Body of pancreas (tissue), 4 donors: ENCODE data around the gene MPC1.

ENCODE experiments used
- POLR2A ChIP-seq, 3 donors: fragments of 450-650 bp; IDR thresholded peaks; one replicate each; pipeline ENCODE4 v1.6.1; 2016; ENCODE audit warnings: antibody characterized with exemption in 3 of 3, mild to moderate bottlenecking in 2 of 3
- TF ChIP-seq, protein P1 (sequence below), 7 experiments: fragments of 450-650 bp in 4 of 7; fragments of 200-600 bp in 3 of 7; sonication (generic) in 3 of 7; IDR thresholded peaks; one replicate each; pipeline ENCODE4 v1.5.1; 2016 to 2019; ENCODE audit warnings: antibody characterized with exemption in 7 of 7

DNA sequence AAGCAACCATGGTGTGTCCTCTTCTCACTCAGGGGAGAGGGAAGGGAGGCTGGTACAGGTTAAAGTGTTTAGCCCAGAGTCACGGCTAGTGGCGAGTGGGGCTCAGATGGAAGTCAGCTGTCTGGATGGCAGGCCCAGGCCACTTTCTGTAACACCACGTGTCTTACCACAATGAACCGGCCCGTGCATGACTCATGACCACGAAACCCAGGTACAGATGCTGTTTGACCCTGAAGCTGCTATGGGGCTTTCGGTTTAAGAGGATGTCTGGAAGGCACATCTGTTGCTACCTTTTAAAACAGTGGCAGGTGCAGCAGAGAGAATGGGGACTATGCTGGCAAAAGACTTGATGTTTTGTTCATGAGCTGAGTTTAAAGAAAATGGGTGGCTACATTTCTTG lies 36.5 kb upstream of the MPC1 start:
- TF ChIP-seq POLR2A (IDR thresholded peaks at IDR 0.05) = no peak
- TF ChIP-seq, protein P1, sequence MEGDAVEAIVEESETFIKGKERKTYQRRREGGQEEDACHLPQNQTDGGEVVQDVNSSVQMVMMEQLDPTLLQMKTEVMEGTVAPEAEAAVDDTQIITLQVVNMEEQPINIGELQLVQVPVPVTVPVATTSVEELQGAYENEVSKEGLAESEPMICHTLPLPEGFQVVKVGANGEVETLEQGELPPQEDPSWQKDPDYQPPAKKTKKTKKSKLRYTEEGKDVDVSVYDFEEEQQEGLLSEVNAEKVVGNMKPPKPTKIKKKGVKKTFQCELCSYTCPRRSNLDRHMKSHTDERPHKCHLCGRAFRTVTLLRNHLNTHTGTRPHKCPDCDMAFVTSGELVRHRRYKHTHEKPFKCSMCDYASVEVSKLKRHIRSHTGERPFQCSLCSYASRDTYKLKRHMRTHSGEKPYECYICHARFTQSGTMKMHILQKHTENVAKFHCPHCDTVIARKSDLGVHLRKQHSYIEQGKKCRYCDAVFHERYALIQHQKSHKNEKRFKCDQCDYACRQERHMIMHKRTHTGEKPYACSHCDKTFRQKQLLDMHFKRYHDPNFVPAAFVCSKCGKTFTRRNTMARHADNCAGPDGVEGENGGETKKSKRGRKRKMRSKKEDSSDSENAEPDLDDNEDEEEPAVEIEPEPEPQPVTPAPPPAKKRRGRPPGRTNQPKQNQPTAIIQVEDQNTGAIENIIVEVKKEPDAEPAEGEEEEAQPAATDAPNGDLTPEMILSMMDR (IDR thresholded peaks at IDR 0.05) = no peak
